Fibroblast of lung (primary cell): ENCODE measurements around the gene HYAL1.

Experiments used
- CTCF ChIP-seq, 2 donors: IDR thresholded peaks in 1 of 2; conservative IDR thresholded peaks in 1 of 2; 1 replicate in 1 of 2; 2 replicates in 1 of 2; pipeline ENCODE4 v1.5.1; 2011 to 2012; ENCODE audit warnings: low read length in 2 of 2, control low read depth in 1 of 2, inconsistent platforms in 1 of 2, low read depth in 1 of 2, mild to moderate bottlenecking in 1 of 2
- EZH2 ChIP-seq: IDR thresholded peaks from 2 replicates; pipeline ENCODE4 v1.5.1; 2012; ENCODE audit warnings: low read length, control low read depth, mild to moderate bottlenecking; ENCODE audit errors: missing control alignments

DNA sequence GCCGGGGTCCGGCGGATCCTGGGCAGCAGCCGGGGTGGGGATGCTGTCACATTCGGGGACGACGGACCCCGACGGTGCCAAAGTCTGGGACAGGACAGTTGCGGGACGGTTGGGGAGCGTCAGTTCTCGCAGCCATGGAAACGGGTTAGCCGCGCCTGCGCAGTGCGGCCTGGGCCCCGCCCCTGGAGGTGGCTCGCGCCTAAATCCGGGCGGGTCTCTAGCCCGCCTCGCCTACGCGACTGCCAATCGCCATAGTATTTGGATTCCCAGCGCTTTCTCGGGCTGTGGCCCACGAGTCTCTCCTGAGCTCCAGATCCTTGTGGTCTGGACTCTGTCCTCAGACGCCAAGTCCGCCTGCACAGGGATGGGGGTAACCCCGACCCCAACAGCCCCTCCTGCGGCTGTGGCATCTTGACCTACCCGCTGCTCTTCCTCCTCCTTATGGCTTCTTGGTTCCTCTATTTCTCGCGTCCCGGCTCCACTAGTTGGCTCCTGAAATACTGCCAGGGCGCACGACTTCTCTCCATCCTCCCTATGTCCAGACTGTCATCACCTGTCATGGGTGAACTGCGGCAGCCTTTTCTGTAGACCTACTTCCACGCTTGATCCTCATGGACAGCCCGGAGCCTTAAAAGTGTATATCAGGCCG lies 42.3 kb upstream of the HYAL1 start, which contains the start of gene ZMYND10:
- TF ChIP-seq CTCF (conservative IDR thresholded peaks at IDR 0.05 in 1 of 2, IDR thresholded peaks at IDR 0.05 in 1 of 2; ENCODE audit: low read depth in 1 of 2, low read length in 2 of 2) (no peak), EZH2 (no peak)
